NB4 (cell line): ENCODE measurements around the gene INSM1.
"Not testable (repeated sequence)": the region's sequence is repeated elsewhere in the genome, so short reads cannot be mapped to it uniquely, and the experiment has no call there.

Experiments
- POLR2A ChIP-seq: IDR thresholded peaks from 2 replicates; pipeline ENCODE4 v1.6.1; 2011; ENCODE audit warnings: mild to moderate bottlenecking; ENCODE audit not compliant: insufficient read length; ENCODE audit errors: extremely low read depth
- TF ChIP-seq, protein P1 (sequence below): IDR thresholded peaks from one replicate; pipeline ENCODE4 v1.5.1; 2012; ENCODE audit warnings: low read depth, low read length

GRCh38 chr20:20355503-20355902 is 12.4 kb upstream of the INSM1 start:
- TF ChIP-seq, protein P1, sequence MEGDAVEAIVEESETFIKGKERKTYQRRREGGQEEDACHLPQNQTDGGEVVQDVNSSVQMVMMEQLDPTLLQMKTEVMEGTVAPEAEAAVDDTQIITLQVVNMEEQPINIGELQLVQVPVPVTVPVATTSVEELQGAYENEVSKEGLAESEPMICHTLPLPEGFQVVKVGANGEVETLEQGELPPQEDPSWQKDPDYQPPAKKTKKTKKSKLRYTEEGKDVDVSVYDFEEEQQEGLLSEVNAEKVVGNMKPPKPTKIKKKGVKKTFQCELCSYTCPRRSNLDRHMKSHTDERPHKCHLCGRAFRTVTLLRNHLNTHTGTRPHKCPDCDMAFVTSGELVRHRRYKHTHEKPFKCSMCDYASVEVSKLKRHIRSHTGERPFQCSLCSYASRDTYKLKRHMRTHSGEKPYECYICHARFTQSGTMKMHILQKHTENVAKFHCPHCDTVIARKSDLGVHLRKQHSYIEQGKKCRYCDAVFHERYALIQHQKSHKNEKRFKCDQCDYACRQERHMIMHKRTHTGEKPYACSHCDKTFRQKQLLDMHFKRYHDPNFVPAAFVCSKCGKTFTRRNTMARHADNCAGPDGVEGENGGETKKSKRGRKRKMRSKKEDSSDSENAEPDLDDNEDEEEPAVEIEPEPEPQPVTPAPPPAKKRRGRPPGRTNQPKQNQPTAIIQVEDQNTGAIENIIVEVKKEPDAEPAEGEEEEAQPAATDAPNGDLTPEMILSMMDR: not testable (repeated sequence)
- not testable (repeated sequence) for TF ChIP-seq POLR2A
